Gastroesophageal sphincter (tissue), 4 donors: ENCODE results near the gene SLC2A11. TPM values are rescaled to one million over a fixed set of nuclear protein-coding genes. Genes with fewer than 3 reads are reported as not detected.
A peak's percentile ranks its signal among the peaks of the same experiment; 100 is the strongest.
"Not testable (repeated sequence)": the region's sequence is repeated elsewhere in the genome, so short reads cannot be mapped to it uniquely, and the experiment has no call there.

Experiments
- ATAC-seq: fragments of 150-250 bp; one replicate; pipeline ENCODE4 v1.9.1; 2016; ENCODE audit warnings: mild to moderate bottlenecking, moderate library complexity
- H3K27ac ChIP-seq, 4 donors: fragments of 200-600 bp; sonication (generic) in 3 of 4; 1 replicate in 3 of 4; 2 replicates in 1 of 4; pipeline ENCODE4 v1.5.1; 2016 to 2019
- H3K27me3 ChIP-seq: fragments of 200-600 bp; sonication (generic); one replicate; pipeline ENCODE4 v1.5.1; 2019
- H3K36me3 ChIP-seq, 2 donors: fragments of 200-600 bp; sonication (generic); one replicate each; pipeline ENCODE4 v1.5.1; 2019; ENCODE audit warnings: control low read depth in 1 of 2
- H3K4me1 ChIP-seq, 3 donors: fragments of 200-600 bp; sonication (generic); 1 replicate in 2 of 3; 2 replicates in 1 of 3; pipeline ENCODE4 v1.5.1; 2016 to 2019; ENCODE audit warnings: control low read depth in 2 of 3
- H3K4me3 ChIP-seq, 2 donors: fragments of 200-600 bp; sonication (generic); one replicate each; pipeline ENCODE4 v1.5.1; 2019; ENCODE audit warnings: mild to moderate bottlenecking in 1 of 2, moderate library complexity in 1 of 2
- H3K9me3 ChIP-seq, 3 donors: fragments of 200-600 bp; sonication (generic); one replicate each; pipeline ENCODE4 v1.5.1; 2017 to 2019; ENCODE audit warnings: control low read depth in 2 of 3
- CTCF ChIP-seq, 4 experiments: fragments of 200-600 bp in 2 of 4; fragments of 450-650 bp in 2 of 4; sonication (generic) in 1 of 4; IDR thresholded peaks; one replicate each; pipeline ENCODE4 v1.5.1; 2017 to 2019; ENCODE audit warnings: antibody characterized with exemption in 4 of 4, mild to moderate bottlenecking in 2 of 4, moderate library complexity in 2 of 4
- EP300 ChIP-seq: sonication (generic); formaldehyde crosslinking; IDR thresholded peaks from one replicate; pipeline ENCODE4 v1.6.1; 2017; ENCODE audit warnings: antibody characterized with exemption, mild to moderate bottlenecking
- POLR2A ChIP-seq, 2 donors: fragments of 450-650 bp; IDR thresholded peaks; one replicate each; pipeline ENCODE4 v1.6.1; 2017; ENCODE audit warnings: antibody characterized with exemption in 2 of 2, mild to moderate bottlenecking in 2 of 2, moderate library complexity in 1 of 2
- POLR2AphosphoS5 ChIP-seq: sonication (generic); formaldehyde crosslinking; IDR thresholded peaks from one replicate; pipeline ENCODE4 v1.6.1; 2017; ENCODE audit warnings: antibody characterized with exemption
- WGBS, 2 donors: methylation state at CpG; one replicate each; pipeline ENCODE4 v1.1.5; 2018; ENCODE audit warnings: low coverage in 1 of 2; 5-methylcytosine and 5-hydroxymethylcytosine counted together
- total RNA-seq, 4 donors: library from RNA; depleted of rRNA; stranded (reverse); fragments of >200 nt; gene quantifications; one replicate each; pipeline ENCODE4 v1.1.0, GENCODE V29; 2016

SLC2A11 gene
- total RNA-seq, 4 donors from 2014 or later: 7.3 to 39.8 (median 18.8) TPM

GRCh38 chr22:23896523-23897186 lies 39.0 kb downstream of the SLC2A11 start:
- H3K36me3 ChIP-seq: peaks cover 0 to 24% of the 10 kb centered on the region in 2 donors
- peak overlapping the region in 1 of 4 donors; percentile 98 for H3K27ac ChIP-seq
- TF ChIP-seq POLR2AphosphoS5: no peak
- no peak for TF ChIP-seq POLR2A (IDR thresholded peaks at IDR 0.05)
- no peak for TF ChIP-seq EP300
- no peak for TF ChIP-seq CTCF (IDR thresholded peaks at IDR 0.05)
- no peaks in the 10 kb centered on the region for H3K9me3 ChIP-seq
- ATAC-seq: no peak
- H3K4me3 ChIP-seq: no peak overlapping the region
- WGBS, 2 donors: 80% methylated on average over 1 of the region's 8 CpGs; no CpG with 5 or more reads in 1 of the 2 donors
- peaks cover 0 to 34% (median 10%) of the 10 kb centered on the region in 3 donors for H3K4me1 ChIP-seq
- H3K27me3 ChIP-seq: no peaks in the 10 kb centered on the region

GRCh38 chr22:23897320-23897719 lies 39.6 kb downstream of the SLC2A11 start:
- Histone ChIP-seq H3K36me3 (peaks cover 0 to 24% of the 10 kb centered on the region in 2 donors), H3K27me3 (no peaks in the 10 kb centered on the region), H3K4me1 (peaks cover 0 to 34% (median 10%) of the 10 kb centered on the region in 3 donors), H3K4me3 (no peak overlapping the region), H3K27ac (no peak overlapping the region), H3K9me3 (no peaks in the 10 kb centered on the region)
- no peak for ATAC-seq
- no peak for TF ChIP-seq POLR2AphosphoS5
- TF ChIP-seq POLR2A (IDR thresholded peaks at IDR 0.05): no peak
- TF ChIP-seq EP300: no peak
- TF ChIP-seq CTCF (IDR thresholded peaks at IDR 0.05): no peak
- 67 to 71% methylated on average over 2 of the region's 3 CpGs for WGBS, 2 donors

GRCh38 chr22:23898006-23898974 lies 40.6 kb downstream of the SLC2A11 start:
- H3K4me1 ChIP-seq: peaks cover 0 to 34% (median 10%) of the 10 kb centered on the region in 3 donors
- 31 to 100% methylated on average over 1 to 4 of the region's 8 CpGs for WGBS, 2 donors
- no peak for TF ChIP-seq POLR2AphosphoS5
- TF ChIP-seq EP300: no peak
- TF ChIP-seq CTCF (IDR thresholded peaks at IDR 0.05): no peak
- TF ChIP-seq POLR2A (IDR thresholded peaks at IDR 0.05): no peak
- no peaks in the 10 kb centered on the region for H3K9me3 ChIP-seq
- H3K27ac ChIP-seq: peak overlapping the region in 1 of 4 donors; percentile 8
- H3K4me3 ChIP-seq: no peak overlapping the region
- no peaks in the 10 kb centered on the region for H3K27me3 ChIP-seq
- no peak for ATAC-seq
- peaks cover 0 to 24% of the 10 kb centered on the region in 2 donors for H3K36me3 ChIP-seq

- Histone ChIP-seq H3K27ac (no peak overlapping the region), H3K9me3 (no peaks in the 10 kb centered on the region), H3K36me3 (peaks cover 0 to 24% of the 10 kb centered on the region in 2 donors), H3K4me3 (no peak overlapping the region), H3K27me3 (no peaks in the 10 kb centered on the region), H3K4me1 (peaks cover 0 to 26% (median 10%) of the 10 kb centered on the region in 3 donors)
- WGBS, 2 donors: 62 to 83% methylated on average over 4 to 5 of the region's 6 CpGs
- no peak for ATAC-seq
- TF ChIP-seq POLR2A (IDR thresholded peaks at IDR 0.05) (no peak), EP300 (no peak)
Observed at GRCh38 chr22:23899042-23899745, 41.5 kb downstream of the SLC2A11 start.

GRCh38 chr22:23900227-23900626 lies 42.6 kb downstream of the SLC2A11 start:
- not testable (repeated sequence) for H3K27me3 ChIP-seq, ATAC-seq, H3K27ac ChIP-seq, H3K4me3 ChIP-seq, H3K9me3 ChIP-seq
- Histone ChIP-seq H3K4me1 (peaks cover 0 to 17% (median 6%) of the 10 kb centered on the region in 3 donors), H3K36me3 (peaks cover 0 to 24% of the 10 kb centered on the region in 2 donors)
- 90 to 94% methylated on average over 2 to 4 of the region's 4 CpGs for WGBS, 2 donors
